ENCODE results near the gene GRHL1.

GRHL1 gene

DNA sequence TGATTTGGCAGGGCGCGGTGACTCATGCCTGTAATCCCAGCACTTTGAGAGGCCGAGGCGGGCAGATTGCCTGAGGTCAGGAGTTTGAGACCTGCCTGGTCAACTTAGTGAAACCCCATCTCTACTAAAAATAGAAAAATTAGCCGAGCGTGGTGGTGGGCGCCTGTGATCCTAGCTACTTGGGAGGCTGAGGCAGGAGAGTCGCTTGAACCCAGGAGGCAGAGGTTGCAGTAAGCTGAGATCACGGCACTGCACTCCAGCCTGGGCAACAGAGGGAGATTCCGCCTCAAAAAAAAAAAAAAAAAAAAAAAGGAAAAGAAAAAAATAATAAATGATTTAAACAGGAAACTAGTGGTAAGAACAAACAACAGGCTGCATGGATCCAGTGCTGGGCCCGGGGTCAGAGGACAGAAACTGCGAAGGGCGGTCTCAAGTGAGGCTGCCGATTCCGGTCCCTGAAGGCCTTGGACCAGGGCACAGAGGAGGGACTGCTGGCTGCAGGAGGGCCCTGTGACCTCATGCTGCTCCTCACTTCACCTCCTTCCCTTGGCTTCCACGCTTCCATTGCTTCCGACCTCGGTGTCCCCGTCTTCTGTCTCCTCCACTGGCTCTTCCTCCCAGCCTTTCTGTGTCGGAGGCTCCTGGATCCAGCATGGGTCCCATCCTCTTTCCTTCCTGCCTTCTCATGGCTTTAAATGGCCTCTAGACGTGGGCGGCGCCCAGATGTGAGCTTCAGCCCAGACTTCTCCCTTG lies 2.1 kb upstream of the GRHL1 start:
- TF ChIP-seq, protein P1, sequence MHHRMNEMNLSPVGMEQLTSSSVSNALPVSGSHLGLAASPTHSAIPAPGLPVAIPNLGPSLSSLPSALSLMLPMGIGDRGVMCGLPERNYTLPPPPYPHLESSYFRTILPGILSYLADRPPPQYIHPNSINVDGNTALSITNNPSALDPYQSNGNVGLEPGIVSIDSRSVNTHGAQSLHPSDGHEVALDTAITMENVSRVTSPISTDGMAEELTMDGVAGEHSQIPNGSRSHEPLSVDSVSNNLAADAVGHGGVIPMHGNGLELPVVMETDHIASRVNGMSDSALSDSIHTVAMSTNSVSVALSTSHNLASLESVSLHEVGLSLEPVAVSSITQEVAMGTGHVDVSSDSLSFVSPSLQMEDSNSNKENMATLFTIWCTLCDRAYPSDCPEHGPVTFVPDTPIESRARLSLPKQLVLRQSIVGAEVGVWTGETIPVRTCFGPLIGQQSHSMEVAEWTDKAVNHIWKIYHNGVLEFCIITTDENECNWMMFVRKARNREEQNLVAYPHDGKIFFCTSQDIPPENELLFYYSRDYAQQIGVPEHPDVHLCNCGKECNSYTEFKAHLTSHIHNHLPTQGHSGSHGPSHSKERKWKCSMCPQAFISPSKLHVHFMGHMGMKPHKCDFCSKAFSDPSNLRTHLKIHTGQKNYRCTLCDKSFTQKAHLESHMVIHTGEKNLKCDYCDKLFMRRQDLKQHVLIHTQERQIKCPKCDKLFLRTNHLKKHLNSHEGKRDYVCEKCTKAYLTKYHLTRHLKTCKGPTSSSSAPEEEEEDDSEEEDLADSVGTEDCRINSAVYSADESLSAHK (tag by site-specific recombination; IDR thresholded peaks at IDR 0.05), result no peak
- TF ChIP-seq, protein P2, sequence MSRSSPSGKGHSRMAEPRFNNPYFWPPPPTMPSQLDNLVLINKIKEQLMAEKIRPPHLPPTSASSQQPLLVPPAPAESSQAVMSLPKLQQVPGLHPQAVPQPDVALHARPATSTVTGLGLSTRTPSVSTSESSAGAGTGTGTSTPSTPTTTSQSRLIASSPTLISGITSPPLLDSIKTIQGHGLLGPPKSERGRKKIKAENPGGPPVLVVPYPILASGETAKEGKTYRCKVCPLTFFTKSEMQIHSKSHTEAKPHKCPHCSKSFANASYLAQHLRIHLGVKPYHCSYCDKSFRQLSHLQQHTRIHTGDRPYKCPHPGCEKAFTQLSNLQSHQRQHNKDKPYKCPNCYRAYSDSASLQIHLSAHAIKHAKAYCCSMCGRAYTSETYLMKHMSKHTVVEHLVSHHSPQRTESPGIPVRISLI (tag by site-specific recombination; IDR thresholded peaks at IDR 0.05), result peak; percentile 57; the same call in 1 of the 2 replicates
- peak; percentile 43; the same call in 1 of the 2 replicates for TF ChIP-seq ZNF664 (tag by site-specific recombination; IDR thresholded peaks at IDR 0.05)
- H3K4me3 ChIP-seq (ENCODE audit: low read depth, low read length), result no peak overlapping the region
- H3K27ac ChIP-seq (ENCODE audit: extremely low read depth, low read depth, low read length), result no peak overlapping the region
- ChIA-PET POLR2A (interaction anchor here (1.0 kb wide), 1 partner anchor 106 kb away, joined by 3 read pairs; the partner anchor contains the start of gene TAF1B), CTCF (interaction anchor here (2.3 kb wide), 1 partner anchor 135 kb away, joined by 15 read pairs; no protein-coding TSS in a partner anchor)
- H3K4me1 ChIP-seq (ENCODE audit: control insufficient read depth, insufficient read depth, low read length), result peaks cover 13% of the 10 kb centered on the region
- H3K36me3 ChIP-seq (ENCODE audit: control insufficient read depth in 2 of 2, insufficient read depth in 1 of 2, low read length in 2 of 2), result no peaks in the 10 kb centered on the region
- H3K9me3 ChIP-seq (ENCODE audit: control insufficient read depth, insufficient read depth, low read depth, low read length), result no peaks in the 10 kb centered on the region

DNA sequence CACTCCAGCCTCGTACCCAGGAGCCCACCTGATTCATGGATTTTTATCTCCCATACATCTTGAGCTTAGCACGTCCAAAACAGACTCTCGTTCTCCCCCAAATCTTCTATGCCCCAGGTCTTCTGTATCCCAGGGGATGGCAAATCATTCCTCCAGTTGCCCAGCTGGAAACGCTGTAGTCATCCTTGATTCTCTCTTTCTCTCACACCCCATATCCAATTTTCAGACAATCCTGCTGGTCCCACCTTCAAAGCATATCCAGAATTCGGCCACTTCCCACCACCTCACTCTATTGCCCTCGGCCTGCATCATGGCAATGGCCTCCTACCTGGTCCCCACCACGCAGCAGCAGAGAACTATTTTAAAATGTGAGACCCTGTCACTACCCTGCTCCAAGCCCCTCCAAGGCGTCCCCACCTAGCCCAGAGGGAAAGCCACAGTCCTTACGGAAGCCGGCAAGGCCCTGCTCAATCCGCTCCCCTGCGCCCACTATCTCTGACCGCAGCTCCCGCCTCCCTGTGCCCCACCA lies 1.4 kb upstream of the GRHL1 start:
- Histone ChIP-seq H3K4me3 (ENCODE audit: low read depth, low read length) (no peak overlapping the region), H3K36me3 (ENCODE audit: control insufficient read depth in 2 of 2, insufficient read depth in 1 of 2, low read length in 2 of 2) (no peaks in the 10 kb centered on the region), H3K27ac (ENCODE audit: extremely low read depth, low read depth, low read length) (no peak overlapping the region), H3K9me3 (ENCODE audit: control insufficient read depth, insufficient read depth, low read depth, low read length) (no peaks in the 10 kb centered on the region), H3K4me1 (ENCODE audit: control insufficient read depth, insufficient read depth, low read length) (peaks cover 16% of the 10 kb centered on the region)
- ChIA-PET POLR2A (interaction anchor here (1.0 kb wide), 1 partner anchor 107 kb away, joined by 3 read pairs; the partner anchor contains the start of gene TAF1B), CTCF (interaction anchor here (0.7 to 2.3 kb wide), 2 partner anchors 52 to 136 kb away, joined by 3 to 15 read pairs; no protein-coding TSS in a partner anchor)
- TF ChIP-seq ZNF837 (tag by site-specific recombination; IDR thresholded peaks at IDR 0.05), result no peak
- 0 out of 2 replicates have a peak, but pooled peaks have one; percentile 6 for TF ChIP-seq FEZF1 (tag by site-specific recombination; IDR thresholded peaks at IDR 0.05)
- TF ChIP-seq ZBTB17 (tag by site-specific recombination; IDR thresholded peaks at IDR 0.05), result peak; percentile 18; the same call in 1 of the 2 replicates

DNA sequence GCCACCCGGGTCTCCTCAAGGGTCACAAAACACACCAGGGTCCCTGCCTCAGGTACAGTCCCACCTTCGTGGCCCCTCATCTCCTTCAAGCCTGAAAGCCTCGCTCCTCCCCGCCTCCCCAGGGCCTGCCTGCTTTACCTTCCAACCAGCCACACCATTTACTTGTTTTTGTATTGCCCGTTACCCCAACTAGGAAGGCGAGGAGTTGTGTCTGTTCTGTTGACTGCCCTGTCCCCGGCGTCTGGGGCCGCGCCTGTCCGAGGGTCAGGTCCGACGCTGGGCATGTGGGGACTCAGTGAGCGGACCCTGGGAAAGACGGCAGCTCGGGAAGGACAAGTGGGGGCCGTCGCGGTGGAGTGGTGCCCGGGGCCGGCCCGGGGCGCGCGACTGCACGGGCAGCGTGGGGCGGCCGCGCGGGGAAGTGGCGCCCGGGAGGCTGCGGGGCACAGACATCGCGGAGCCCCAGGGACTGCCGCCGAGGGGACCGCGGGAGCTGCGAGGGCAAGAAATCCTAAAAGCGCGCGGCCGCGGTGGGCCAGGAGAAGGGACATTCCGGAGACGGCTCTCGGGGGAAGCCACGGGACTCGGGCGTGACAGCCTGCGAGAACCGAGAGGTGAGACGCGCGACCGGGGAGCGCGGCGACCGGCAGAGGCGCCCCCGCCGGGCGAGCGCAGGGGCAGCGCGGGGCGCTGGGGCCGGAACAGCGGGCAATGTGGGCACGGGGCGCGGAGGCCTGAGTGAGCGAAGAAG lies 797 bp upstream of the GRHL1 start:
- peak overlapping the region; percentile 61; the same call in 1 of the 2 replicates for H3K27ac ChIP-seq (ENCODE audit: extremely low read depth, low read depth, low read length)
- H3K4me3 ChIP-seq (ENCODE audit: low read depth, low read length), result peak overlapping the region; percentile 53
- ChIA-PET POLR2A (interaction anchor here (1.0 kb wide), 1 partner anchor 107 kb away, joined by 3 read pairs; the partner anchor contains the start of gene TAF1B), CTCF (interaction anchor here (0.7 to 2.3 kb wide), 2 partner anchors 52 to 137 kb away, joined by 3 to 15 read pairs; no protein-coding TSS in a partner anchor)
- H3K36me3 ChIP-seq (ENCODE audit: control insufficient read depth in 2 of 2, insufficient read depth in 1 of 2, low read length in 2 of 2), result peaks cover 0 to 3% of the 10 kb centered on the region in 2 experiments; a peak in 1 of 3 replicates
- TF ChIP-seq ZEB2 (tag by site-specific recombination; IDR thresholded peaks at IDR 0.05), result no peak
- TF ChIP-seq ZBTB8A (tag by site-specific recombination; IDR thresholded peaks at IDR 0.05), result peak; percentile 7; the same call in 1 of the 2 replicates
- H3K9me3 ChIP-seq (ENCODE audit: control insufficient read depth, insufficient read depth, low read depth, low read length), result no peaks in the 10 kb centered on the region
- peaks cover 16% of the 10 kb centered on the region for H3K4me1 ChIP-seq (ENCODE audit: control insufficient read depth, insufficient read depth, low read length)

DNA sequence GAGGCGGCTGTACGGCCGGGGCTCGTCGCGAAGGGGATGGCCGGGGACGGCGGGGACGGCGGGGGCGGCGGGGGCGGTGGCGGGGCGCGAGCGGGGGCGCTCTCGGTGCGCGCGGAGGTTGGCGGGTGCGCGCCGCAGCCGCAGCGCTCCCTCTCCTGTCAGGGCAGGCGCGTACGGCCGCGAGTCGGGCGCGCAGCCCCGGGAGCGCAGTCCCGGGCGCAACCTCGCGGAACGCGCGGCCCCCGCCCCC lies 296 bp upstream of the GRHL1 start:
- H3K9me3 ChIP-seq (ENCODE audit: control insufficient read depth, insufficient read depth, low read depth, low read length), result no peaks in the 10 kb centered on the region
- ChIA-PET POLR2A (no interaction called here), CTCF (no interaction called here)
- peak overlapping the region; percentile 61; the same call in 1 of the 2 replicates for H3K27ac ChIP-seq (ENCODE audit: extremely low read depth, low read depth, low read length)
- no peak for TF ChIP-seq ZNF521 (tag by site-specific recombination; IDR thresholded peaks at IDR 0.05)
- TF ChIP-seq ZIC2 (tag by site-specific recombination; IDR thresholded peaks at IDR 0.05), result no peak
- TF ChIP-seq ZNF23 (tag by site-specific recombination; IDR thresholded peaks at IDR 0.05; ENCODE audit: borderline replicate concordance), result no peak
- peaks cover 0 to 5% of the 10 kb centered on the region in 2 experiments; a peak in 1 of 3 replicates for H3K36me3 ChIP-seq (ENCODE audit: control insufficient read depth in 2 of 2, insufficient read depth in 1 of 2, low read length in 2 of 2)
- peak overlapping the region; percentile 53 for H3K4me3 ChIP-seq (ENCODE audit: low read depth, low read length)
- H3K4me1 ChIP-seq (ENCODE audit: control insufficient read depth, insufficient read depth, low read length), result peaks cover 16% of the 10 kb centered on the region
